Lower leg skin (tissue), 4 donors: ENCODE results near the gene KCNMA1. TPM values are rescaled to one million over a fixed set of nuclear protein-coding genes. Genes with fewer than 3 reads are reported as not detected.

ENCODE experiments used
- DNase-seq, 2 donors: peaks; one replicate each; pipeline ENCODE4 v3.0.0-alpha.2; 2019; ENCODE audit warnings: low spot score in 2 of 2
- H3K4me3 ChIP-seq: fragments of 200-600 bp; sonication (generic); 2 replicates; pipeline ENCODE4 v1.5.1; 2017; ENCODE audit warnings: mild to moderate bottlenecking, low read depth; ENCODE audit not compliant: poor library complexity, severe bottlenecking
- POLR2A ChIP-seq, 2 donors: fragments of 450-650 bp; IDR thresholded peaks; one replicate each; pipeline ENCODE4 v1.6.1; 2016 to 2017; ENCODE audit warnings: antibody characterized with exemption in 2 of 2, mild to moderate bottlenecking in 1 of 2, moderate library complexity in 1 of 2
- WGBS, 2 donors: methylation state at CpG; one replicate each; pipeline ENCODE4 v1.1.5; 2018; 5-methylcytosine and 5-hydroxymethylcytosine counted together
- intact Hi-C: fragments of 100-400 bp; cut with DNase I; formaldehyde crosslinking; loops from one replicate; pipeline ENCODE4 v1.15.0; 2023; ENCODE audit warnings: low total_unique reads
- total RNA-seq, 4 donors: library from RNA; depleted of rRNA; stranded (reverse); fragments of >200 nt; gene quantifications; one replicate each; pipeline ENCODE4 v1.1.0, GENCODE V29; 2016
- TF ChIP-seq, protein P1 (sequence below), 3 donors: fragments of 450-650 bp; IDR thresholded peaks; one replicate each; pipeline ENCODE4 v1.5.1; 2016; ENCODE audit warnings: antibody characterized with exemption in 3 of 3, mild to moderate bottlenecking in 3 of 3, moderate library complexity in 2 of 3

The KCNMA1 gene
- total RNA-seq, 4 donors from 2014 or later: 4.1 to 9.9 (median 6.5) TPM

DNA sequence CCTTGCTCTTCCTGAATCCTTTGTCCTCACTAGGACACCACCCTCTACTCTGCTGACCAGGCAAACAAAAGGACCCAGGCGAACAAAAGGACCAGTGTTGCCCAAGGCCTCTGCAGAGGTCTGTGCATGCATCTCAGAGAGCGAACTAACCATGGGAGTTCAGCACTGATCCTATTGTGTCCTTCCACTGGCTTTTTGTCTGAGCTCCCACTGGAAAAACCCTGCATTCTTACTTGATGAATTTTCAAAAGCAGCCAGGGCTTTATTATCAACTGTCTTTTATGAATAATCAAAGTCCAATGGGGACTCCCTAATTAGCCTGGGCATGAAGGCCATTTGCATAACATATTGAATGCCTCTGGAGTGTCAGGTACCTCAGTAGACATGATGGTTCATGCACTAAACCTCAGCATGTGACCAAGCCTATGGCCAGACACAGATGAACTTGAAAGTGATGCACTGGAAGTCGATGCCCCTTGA is 140.6 kb downstream of the KCNMA1 start:
- 85 to 89% methylated on average over 3 of the region's 3 CpGs for WGBS, 2 donors
- H3K4me3 ChIP-seq: no peak overlapping the region
- DNase-seq: no peak
- TF ChIP-seq, protein P1, sequence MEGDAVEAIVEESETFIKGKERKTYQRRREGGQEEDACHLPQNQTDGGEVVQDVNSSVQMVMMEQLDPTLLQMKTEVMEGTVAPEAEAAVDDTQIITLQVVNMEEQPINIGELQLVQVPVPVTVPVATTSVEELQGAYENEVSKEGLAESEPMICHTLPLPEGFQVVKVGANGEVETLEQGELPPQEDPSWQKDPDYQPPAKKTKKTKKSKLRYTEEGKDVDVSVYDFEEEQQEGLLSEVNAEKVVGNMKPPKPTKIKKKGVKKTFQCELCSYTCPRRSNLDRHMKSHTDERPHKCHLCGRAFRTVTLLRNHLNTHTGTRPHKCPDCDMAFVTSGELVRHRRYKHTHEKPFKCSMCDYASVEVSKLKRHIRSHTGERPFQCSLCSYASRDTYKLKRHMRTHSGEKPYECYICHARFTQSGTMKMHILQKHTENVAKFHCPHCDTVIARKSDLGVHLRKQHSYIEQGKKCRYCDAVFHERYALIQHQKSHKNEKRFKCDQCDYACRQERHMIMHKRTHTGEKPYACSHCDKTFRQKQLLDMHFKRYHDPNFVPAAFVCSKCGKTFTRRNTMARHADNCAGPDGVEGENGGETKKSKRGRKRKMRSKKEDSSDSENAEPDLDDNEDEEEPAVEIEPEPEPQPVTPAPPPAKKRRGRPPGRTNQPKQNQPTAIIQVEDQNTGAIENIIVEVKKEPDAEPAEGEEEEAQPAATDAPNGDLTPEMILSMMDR (IDR thresholded peaks at IDR 0.05): no peak
- TF ChIP-seq POLR2A (IDR thresholded peaks at IDR 0.05): no peak
- intact Hi-C loops: no loop called here

DNA sequence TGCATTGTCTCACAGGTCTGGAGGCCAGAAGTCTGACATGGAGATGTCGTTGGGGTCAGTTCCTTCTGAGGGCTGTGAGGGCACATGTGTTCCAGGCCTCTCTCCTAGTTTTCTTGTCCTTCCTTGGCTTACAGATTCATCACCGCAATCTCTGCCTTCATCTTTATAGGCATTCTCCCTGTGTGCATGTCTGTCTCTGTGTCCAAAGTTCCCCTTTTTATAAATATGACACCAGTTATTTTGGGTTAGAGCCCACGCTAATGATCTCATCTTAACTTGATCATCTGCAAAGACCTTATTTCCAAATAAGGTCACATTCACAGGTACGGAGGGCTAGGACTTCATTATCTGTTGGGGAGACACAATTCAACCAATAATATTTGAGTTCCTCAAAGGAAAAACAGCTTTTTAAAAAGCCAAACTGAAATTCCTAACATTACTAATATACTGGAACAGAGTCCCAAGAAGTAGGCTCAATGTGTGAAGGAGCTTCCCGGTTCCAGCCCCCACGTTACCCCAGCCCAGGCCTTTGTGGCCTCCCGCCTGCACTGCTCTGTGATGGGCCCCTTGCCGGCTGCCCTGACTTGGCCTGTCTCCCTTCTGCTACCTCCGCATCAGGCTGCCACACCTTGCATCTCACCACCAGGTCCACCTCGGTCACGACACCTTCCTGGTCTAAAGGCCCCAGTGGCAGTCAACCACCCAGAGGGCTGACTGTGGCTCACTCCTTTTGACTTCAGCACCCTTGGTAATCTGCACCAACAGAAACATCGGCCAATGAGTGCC is 142.7 kb downstream of the KCNMA1 start:
- intact Hi-C loops: no loop called here
- no peak for DNase-seq
- WGBS, 2 donors: 89 to 93% methylated on average over 12 of the region's 12 CpGs
- no peak for TF ChIP-seq POLR2A (IDR thresholded peaks at IDR 0.05)
- TF ChIP-seq, protein P1 (IDR thresholded peaks at IDR 0.05): no peak
- no peak overlapping the region for H3K4me3 ChIP-seq

DNA sequence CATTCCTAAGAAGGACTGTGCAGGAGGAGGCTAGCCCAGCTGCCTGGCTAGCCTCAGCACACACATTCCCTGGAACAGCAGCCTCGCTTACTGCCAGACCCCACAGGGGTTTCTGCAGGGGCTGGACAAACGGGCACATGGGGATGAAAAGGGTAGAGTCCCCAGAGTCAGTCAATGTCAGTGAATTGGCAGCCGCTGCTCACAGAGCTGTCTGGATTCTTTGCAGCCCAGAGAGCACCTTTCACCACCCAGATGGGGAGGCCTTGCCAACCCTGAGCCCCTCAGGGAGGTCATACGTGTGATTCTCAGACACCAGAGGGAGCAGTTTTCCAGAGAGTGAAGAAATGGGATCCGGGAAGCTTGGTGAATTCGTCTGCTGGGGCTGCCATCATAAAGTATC is 143.3 kb downstream of the KCNMA1 start:
- TF ChIP-seq POLR2A (IDR thresholded peaks at IDR 0.05): no peak
- TF ChIP-seq, protein P1 (IDR thresholded peaks at IDR 0.05): no peak
- intact Hi-C loops: no loop called here
- 66 to 70% methylated on average over 6 of the region's 6 CpGs for WGBS, 2 donors
- H3K4me3 ChIP-seq: no peak overlapping the region
- no peak for DNase-seq

DNA sequence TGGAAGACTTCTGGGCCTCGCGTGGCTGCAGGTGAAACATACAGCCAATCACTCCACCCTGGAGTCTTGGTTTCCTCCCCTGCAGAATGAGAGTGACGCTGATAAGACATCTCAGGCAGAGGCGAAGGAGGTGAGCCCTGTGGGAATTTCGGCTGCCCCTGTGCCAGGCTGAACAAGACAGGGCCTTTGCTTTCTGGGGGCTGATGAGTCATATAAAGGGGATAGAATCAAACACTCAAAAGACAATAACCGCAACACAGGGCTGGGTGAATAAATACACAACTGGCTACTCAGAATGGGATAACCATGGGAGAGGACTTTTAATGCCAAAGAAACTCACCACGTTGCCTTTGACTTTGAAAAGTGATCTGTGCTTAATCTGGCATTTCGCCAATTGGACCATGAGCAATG is 143.8 kb downstream of the KCNMA1 start:
- 73 to 76% methylated on average over 8 of the region's 8 CpGs for WGBS, 2 donors
- intact Hi-C loops: no loop called here
- no peak for DNase-seq
- H3K4me3 ChIP-seq: no peak overlapping the region
- TF ChIP-seq, protein P1 (IDR thresholded peaks at IDR 0.05): no peak
- no peak for TF ChIP-seq POLR2A (IDR thresholded peaks at IDR 0.05)

DNA sequence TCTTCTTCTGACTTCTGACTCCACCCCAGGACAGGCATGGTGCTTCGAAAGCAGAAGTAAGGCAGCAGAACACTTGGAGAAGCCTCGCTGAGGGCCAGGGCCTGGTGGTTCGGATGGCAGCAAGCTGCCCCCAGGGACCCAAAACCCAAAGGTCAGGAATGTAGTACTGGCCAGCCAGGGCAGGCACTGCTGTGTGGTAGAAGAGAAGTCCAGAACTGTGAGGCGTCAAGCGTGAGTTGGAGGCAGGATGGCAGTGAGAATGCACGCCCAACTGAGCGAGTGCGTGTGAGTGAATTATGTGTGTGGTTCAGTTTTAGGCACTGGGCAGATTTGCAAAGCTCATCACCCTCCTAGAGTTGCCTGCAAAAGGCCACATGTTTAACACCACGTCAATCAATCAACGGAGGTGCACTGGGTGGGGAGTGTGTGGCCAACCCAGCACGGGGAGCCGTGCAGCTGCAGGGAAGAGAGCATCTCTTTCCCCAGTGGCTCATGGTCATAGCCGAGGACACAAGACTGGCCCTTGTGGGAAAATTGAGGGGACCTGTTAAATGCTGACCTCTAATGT is 144.3 kb downstream of the KCNMA1 start:
- DNase-seq: no peak
- TF ChIP-seq, protein P1 (IDR thresholded peaks at IDR 0.05): no peak
- intact Hi-C loops: no loop called here
- 91 to 93% methylated on average over 12 of the region's 13 CpGs for WGBS, 2 donors
- no peak overlapping the region for H3K4me3 ChIP-seq
